Endothelial cell of umbilical vein (primary cell): ENCODE results near the gene ZER1. TPM values are rescaled to one million over a fixed set of nuclear protein-coding genes. Genes with fewer than 3 reads are reported as not detected.

ENCODE experiments used
- BruUV-seq: library from RNA; stranded (reverse); fragments of 400-500 nt; replicated peaks from 2 replicates; lab custom pipeline; 2021; lab: Mats Ljungman, UMichigan
- CTCF ChIA-PET: fragments of 300-600, 350-600 bp; sonication (Branson Sonifier 250); formaldehyde crosslinking; loops from one replicate; lab custom pipeline; 2021; ENCODE audit warnings: antibody characterized with exemption, inconsistent platforms; lab: Charles Lee
- POLR2A ChIA-PET: fragments of 300-600, 350-600 bp; sonication (Branson Sonifier 250); formaldehyde crosslinking; loops from one replicate; lab custom pipeline; 2021; ENCODE audit warnings: antibody characterized with exemption, inconsistent platforms; lab: Charles Lee
- DNase-seq: peaks from one replicate; pipeline ENCODE4 v3.0.0-alpha.2; 2011; ENCODE audit warnings: low read depth, low spot score
- FAIRE-seq: peaks from 2 replicates; lab custom pipeline; 2011; peaks lifted over from hg19 to GRCh38; lab: Jason Lieb, UNC
- H2AFZ ChIP-seq: 2 replicates; pipeline ENCODE4 v1.6.0; 2012; ENCODE audit warnings: low read depth, low read length, control low read depth, inconsistent platforms
- H3K27ac ChIP-seq: 2 replicates; pipeline ENCODE4 v1.5.1; 2011; ENCODE audit warnings: low read depth, mild to moderate bottlenecking, control low read depth, low read length, moderate library complexity; ENCODE audit not compliant: insufficient read depth
- H3K27me3 ChIP-seq, 2 experiments: 2 replicates each; pipeline versions ENCODE4 v1.6.0 to v1.6.1; 2011; ENCODE audit warnings: low read length in 2 of 2, mixed read lengths in 1 of 2; ENCODE audit not compliant: control insufficient read depth in 2 of 2, insufficient read depth in 2 of 2
- H3K36me3 ChIP-seq, 2 experiments: 2 replicates in 1 of 2; 3 replicates in 1 of 2; pipeline ENCODE4 v1.5.1; 2011; ENCODE audit warnings: low read length in 2 of 2, mild to moderate bottlenecking in 1 of 2, moderate library complexity in 1 of 2; ENCODE audit not compliant: control insufficient read depth in 2 of 2, insufficient read depth in 2 of 2; ENCODE audit errors: extremely low read depth in 1 of 2
- H3K4me1 ChIP-seq: 3 replicates; pipeline ENCODE4 v1.5.1; 2011; ENCODE audit warnings: mild to moderate bottlenecking, low read length; ENCODE audit not compliant: control insufficient read depth, insufficient read depth; ENCODE audit errors: extremely low read depth
- H3K4me2 ChIP-seq: 2 replicates; pipeline ENCODE4 v1.6.1; 2011; ENCODE audit warnings: low read length, control low read depth, mixed read lengths; ENCODE audit not compliant: insufficient read depth
- H3K4me3 ChIP-seq, 3 experiments: fragments of 200-600 bp in 1 of 3; sonication (generic), shearing (Covaris generic) in 1 of 3; replicated peaks in 1 of 3; 2 replicates each; pipeline ENCODE4 v1.5.1; 2011 to 2016; ENCODE audit warnings: control low read depth in 3 of 3, low read length in 3 of 3, mild to moderate bottlenecking in 2 of 3, inconsistent platforms in 1 of 3, low read depth in 1 of 3, moderate library complexity in 1 of 3; ENCODE audit not compliant: insufficient read depth in 1 of 3
- H3K79me2 ChIP-seq: 2 replicates; pipeline ENCODE4 v1.6.0; 2012; ENCODE audit warnings: low read length, inconsistent platforms; ENCODE audit not compliant: control insufficient read depth, insufficient read depth
- H3K9ac ChIP-seq: replicated peaks from 2 replicates; pipeline ENCODE3; 2011; ENCODE audit warnings: low read length, control low read depth; ENCODE audit not compliant: insufficient read depth; ENCODE audit errors: extremely low read depth
- H3K9me1 ChIP-seq: replicated peaks from 3 replicates; pipeline ENCODE4 v1.6.0; 2011; ENCODE audit warnings: mild to moderate bottlenecking, low read length; ENCODE audit not compliant: control insufficient read depth, insufficient read depth; ENCODE audit errors: extremely low read depth
- H3K9me3 ChIP-seq: replicated peaks from 2 replicates; pipeline ENCODE4 v1.5.1; 2012; ENCODE audit warnings: low read length, inconsistent platforms; ENCODE audit not compliant: control insufficient read depth, insufficient read depth
- H4K20me1 ChIP-seq: replicated peaks from 2 replicates; pipeline ENCODE3; 2011; ENCODE audit warnings: mild to moderate bottlenecking, low read length; ENCODE audit not compliant: control insufficient read depth, insufficient read depth; ENCODE audit errors: extremely low read depth
- CTCF ChIP-seq, 2 donors: IDR thresholded peaks; 1 replicate in 1 of 2; 2 replicates in 1 of 2; pipeline ENCODE4 v1.5.1; 2011; ENCODE audit warnings: low read length in 2 of 2, mild to moderate bottlenecking in 2 of 2, moderate library complexity in 2 of 2, control low read depth in 1 of 2, inconsistent platforms in 1 of 2, low read depth in 1 of 2; ENCODE audit not compliant: insufficient read depth in 1 of 2; ENCODE audit errors: extremely low read depth in 1 of 2
- EZH2 ChIP-seq: IDR thresholded peaks from 2 replicates; pipeline ENCODE4 v1.6.1; 2012; ENCODE audit warnings: borderline replicate concordance, low read depth, mild to moderate bottlenecking, moderate library complexity, low read length, inconsistent platforms; ENCODE audit not compliant: severe bottlenecking
- FOS ChIP-seq: IDR thresholded peaks from 2 replicates; pipeline ENCODE4 v1.6.1; 2011; ENCODE audit warnings: mild to moderate bottlenecking, low read length, moderate library complexity, borderline replicate concordance; ENCODE audit not compliant: insufficient read depth
- GATA2 ChIP-seq: IDR thresholded peaks from 2 replicates; pipeline ENCODE4 v1.7.0; 2011; ENCODE audit warnings: low read depth, mild to moderate bottlenecking, moderate library complexity, mixed read lengths, low read length; ENCODE audit not compliant: insufficient read length, insufficient read depth
- JUN ChIP-seq: IDR thresholded peaks from 2 replicates; pipeline ENCODE4 v1.6.1; 2011; ENCODE audit warnings: borderline replicate concordance, low read depth; ENCODE audit not compliant: insufficient read length, insufficient read depth
- MAX ChIP-seq: IDR thresholded peaks from 2 replicates; pipeline ENCODE4 v1.6.1; 2011; ENCODE audit not compliant: insufficient read depth, insufficient read length
- MYC ChIP-seq: IDR thresholded peaks from one replicate; pipeline ENCODE4 v1.6.1; 2011; ENCODE audit warnings: mild to moderate bottlenecking, low read depth, low read length
- POLR2A ChIP-seq: IDR thresholded peaks from 2 replicates; pipeline ENCODE4 v1.6.1; 2012; ENCODE audit warnings: low read depth, mild to moderate bottlenecking, control low read depth, low read length
- POLR2AphosphoS5 ChIP-seq: IDR thresholded peaks from 2 replicates; pipeline ENCODE4 v1.6.1; 2012; ENCODE audit warnings: low read depth, mild to moderate bottlenecking, control low read depth, low read length, moderate library complexity; ENCODE audit not compliant: insufficient read depth
- dilution Hi-C: fragments of 300-500 bp; cut with MboI; formaldehyde crosslinking; loops from one replicate; pipeline ENCODE4 v1.15.0; 2019; ENCODE audit warnings: low sequenced_read_pairs; ENCODE audit not compliant: extremely low pct_ligation_motif_present
- intact Hi-C: fragments of 100-400 bp; cut with micrococcal nuclease; formaldehyde crosslinking; loops from one replicate; pipeline ENCODE4 v1.10.0; 2022
- polyA plus RNA-seq, 4 experiments: library from polyadenylated mRNA; depleted of rRNA in 3 of 4; stranded (reverse) in 3 of 4; unstranded in 1 of 4; fragments of >200 nt; gene quantifications; 2 replicates each; pipeline versions ENCODE4 v1.2.1 to v1.2.3, GENCODE V29; 2011 to 2012; ENCODE audit warnings: missing spikeins in 1 of 4
- total RNA-seq: library from RNA; stranded (reverse); gene quantifications from 2 replicates; pipeline ENCODE4 v1.2.3, GENCODE V29; 2021

ZER1 gene
- total and polyA plus RNA-seq, 2 donors (not counting 3 experiments of a cell fraction or from before 2014, with no cell fraction given) = 23.0 to 29.9 TPM

GRCh38 chr9:128768606-128769005, 3.1 kb downstream of the ZER1 start:
- ChIA-PET POLR2A (no interaction called here), CTCF (interaction anchor here (1.0 kb wide), 1 partner anchor 35 kb away, joined by 3 read pairs; no protein-coding TSS in a partner anchor)
- no peak overlapping the region for H3K27ac ChIP-seq
- no peak overlapping the region for H2AFZ ChIP-seq
- TF ChIP-seq POLR2AphosphoS5 (no peak), GATA2 (no peak), EZH2 (no peak), POLR2A (no peak), CTCF (IDR thresholded peaks at IDR 0.05; ENCODE audit: extremely low read depth in 1 of 2, insufficient read depth in 1 of 2, low read depth in 1 of 2, low read length in 2 of 2) (no peak), MYC (no peak), JUN (no peak), MAX (no peak), FOS (no peak)
- no peaks in the 10 kb centered on the region for H4K20me1 ChIP-seq
- DNase-seq = no peak
- H3K9ac ChIP-seq = no peak overlapping the region
- no peak overlapping the region for H3K4me2 ChIP-seq
- peaks cover 7% of the 10 kb centered on the region for H3K4me1 ChIP-seq
- no peaks in the 10 kb centered on the region for H3K9me1 ChIP-seq
- BruUV-seq = no TSS peak
- no peaks in the 10 kb centered on the region for H3K36me3 ChIP-seq
- no peak overlapping the region for H3K4me3 ChIP-seq
- no peaks in the 10 kb centered on the region for H3K9me3 ChIP-seq
- no peak for FAIRE-seq
- no peaks in the 10 kb centered on the region for H3K27me3 ChIP-seq
- intact Hi-C loops (no loop called here), dilution Hi-C loops (no loop called here)
- no peaks in the 10 kb centered on the region for H3K79me2 ChIP-seq
